ENCODE results near the gene RNF11. TPM values are rescaled to one million over a fixed set of nuclear protein-coding genes. Genes with fewer than 3 reads are reported as not detected.

RNF11 gene, protein sequence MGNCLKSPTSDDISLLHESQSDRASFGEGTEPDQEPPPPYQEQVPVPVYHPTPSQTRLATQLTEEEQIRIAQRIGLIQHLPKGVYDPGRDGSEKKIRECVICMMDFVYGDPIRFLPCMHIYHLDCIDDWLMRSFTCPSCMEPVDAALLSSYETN
- 39.2 TPM for polyA plus RNA-seq (2012; ENCODE audit: missing spikeins)

GRCh38 chr1:51235673-51236530 lies at the start of gene RNF11:
Gene RNF11 (plus strand): TSS chr1:51236273. CDS start chr1:51236757, 484 bp downstream.
- DNase-seq (ENCODE audit: insufficient read length) (peak; percentile 88), FAIRE-seq (peak; percentile 99)
- peak; percentile 57; the same call in 1 of the 2 replicates for TF ChIP-seq POLR2AphosphoS5 (IDR thresholded peaks at IDR 0.05; ENCODE audit: low read depth, low read length)
- TF ChIP-seq TAF1 (IDR thresholded peaks at IDR 0.05; ENCODE audit: borderline replicate concordance, low read depth, low read length), result peak; percentile 77
- peak; percentile 89; the same call in 1 of the 2 replicates for TF ChIP-seq POLR2A (IDR thresholded peaks at IDR 0.05; ENCODE audit: low read depth, low read length)

GRCh38 chr1:51188230-51188629 lies 47.8 kb upstream of the RNF11 start:
- TF ChIP-seq TAF1 (IDR thresholded peaks at IDR 0.05; ENCODE audit: borderline replicate concordance, low read depth, low read length), result no peak
- no peak for DNase-seq (ENCODE audit: insufficient read length)
- FAIRE-seq, result no peak

- DNase-seq (ENCODE audit: insufficient read length), result peak; percentile 30
- peak; percentile 76 for FAIRE-seq
- TF ChIP-seq POLR2A (IDR thresholded peaks at IDR 0.05; ENCODE audit: low read depth, low read length) (no peak), POLR2AphosphoS5 (IDR thresholded peaks at IDR 0.05; ENCODE audit: low read depth, low read length) (no peak), TAF1 (IDR thresholded peaks at IDR 0.05; ENCODE audit: borderline replicate concordance, low read depth, low read length) (no peak)
Measured at GRCh38 chr1:51189421-51190073, 46.5 kb upstream of the RNF11 start.

- no peak for TF ChIP-seq POLR2AphosphoS5 (IDR thresholded peaks at IDR 0.05; ENCODE audit: low read depth, low read length)
- TF ChIP-seq POLR2A (IDR thresholded peaks at IDR 0.05; ENCODE audit: low read depth, low read length), result no peak
- no peak for TF ChIP-seq TAF1 (IDR thresholded peaks at IDR 0.05; ENCODE audit: borderline replicate concordance, low read depth, low read length)
- FAIRE-seq (no peak), DNase-seq (ENCODE audit: insufficient read length) (no peak)
Measured at GRCh38 chr1:51190961-51191360, 45.1 kb upstream of the RNF11 start.

GRCh38 chr1:51192213-51192843 lies 43.7 kb upstream of the RNF11 start:
- peak; percentile 51 for FAIRE-seq
- DNase-seq (ENCODE audit: insufficient read length), result no peak
- TF ChIP-seq POLR2A (IDR thresholded peaks at IDR 0.05; ENCODE audit: low read depth, low read length) (no peak), POLR2AphosphoS5 (IDR thresholded peaks at IDR 0.05; ENCODE audit: low read depth, low read length) (no peak), TAF1 (IDR thresholded peaks at IDR 0.05; ENCODE audit: borderline replicate concordance, low read depth, low read length) (no peak)

DNA sequence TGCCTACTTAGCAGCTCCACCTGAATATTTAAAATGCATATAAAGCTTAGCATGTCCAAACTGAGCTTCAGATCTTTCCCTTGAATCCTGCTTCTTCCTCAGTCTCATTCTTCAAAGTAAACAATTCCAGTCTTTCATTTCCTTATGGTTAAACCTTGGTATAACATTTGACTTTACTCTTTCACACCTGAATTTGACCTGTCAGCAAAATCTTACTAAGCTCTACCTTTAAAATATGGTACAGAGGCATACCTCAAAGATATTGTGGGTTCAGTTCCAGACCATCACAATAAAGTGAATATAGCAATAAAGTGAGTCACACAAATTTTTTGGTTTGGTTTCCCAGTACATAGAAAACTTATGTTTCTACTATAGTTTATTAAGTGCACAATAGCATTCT lies 42.5 kb upstream of the RNF11 start:
- FAIRE-seq (no peak), DNase-seq (ENCODE audit: insufficient read length) (no peak)
- TF ChIP-seq POLR2A (IDR thresholded peaks at IDR 0.05; ENCODE audit: low read depth, low read length) (no peak), TAF1 (IDR thresholded peaks at IDR 0.05; ENCODE audit: borderline replicate concordance, low read depth, low read length) (no peak), POLR2AphosphoS5 (IDR thresholded peaks at IDR 0.05; ENCODE audit: low read depth, low read length) (no peak)

GRCh38 chr1:51203121-51203873 lies 32.8 kb upstream of the RNF11 start:
- peak; percentile 64 for FAIRE-seq
- TF ChIP-seq TAF1 (IDR thresholded peaks at IDR 0.05; ENCODE audit: borderline replicate concordance, low read depth, low read length), result no peak
- no peak for TF ChIP-seq POLR2A (IDR thresholded peaks at IDR 0.05; ENCODE audit: low read depth, low read length)
- no peak for TF ChIP-seq POLR2AphosphoS5 (IDR thresholded peaks at IDR 0.05; ENCODE audit: low read depth, low read length)
- peak; percentile 24 for DNase-seq (ENCODE audit: insufficient read length)

DNA sequence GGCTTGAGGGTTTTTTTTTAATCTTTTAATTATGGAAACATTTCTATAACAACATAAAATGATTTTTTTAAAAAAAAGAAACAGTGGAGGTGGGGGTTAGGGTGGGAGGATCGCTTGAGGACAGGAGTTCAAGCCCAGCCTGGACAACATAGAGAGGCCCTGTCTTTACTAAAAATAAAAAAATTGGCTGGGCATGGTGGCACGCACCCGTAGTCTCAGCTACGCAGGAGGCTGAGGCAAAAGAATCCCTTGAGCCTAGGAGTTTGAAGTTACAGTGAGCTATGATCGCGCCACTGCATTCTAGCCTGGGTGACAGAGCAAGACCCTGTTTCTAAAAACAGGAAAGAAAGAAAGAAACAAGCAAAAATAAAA lies 32.2 kb upstream of the RNF11 start:
- DNase-seq (ENCODE audit: insufficient read length) (no peak), FAIRE-seq (no peak)
- TF ChIP-seq POLR2A (IDR thresholded peaks at IDR 0.05; ENCODE audit: low read depth, low read length), result no peak
- TF ChIP-seq TAF1 (IDR thresholded peaks at IDR 0.05; ENCODE audit: borderline replicate concordance, low read depth, low read length), result no peak
- TF ChIP-seq POLR2AphosphoS5 (IDR thresholded peaks at IDR 0.05; ENCODE audit: low read depth, low read length), result no peak

GRCh38 chr1:51210055-51210454 lies 26.0 kb upstream of the RNF11 start:
- TF ChIP-seq POLR2A (IDR thresholded peaks at IDR 0.05; ENCODE audit: low read depth, low read length), result no peak
- no peak for TF ChIP-seq TAF1 (IDR thresholded peaks at IDR 0.05; ENCODE audit: borderline replicate concordance, low read depth, low read length)
- no peak for TF ChIP-seq POLR2AphosphoS5 (IDR thresholded peaks at IDR 0.05; ENCODE audit: low read depth, low read length)
- FAIRE-seq (no peak), DNase-seq (ENCODE audit: insufficient read length) (no peak)

DNA sequence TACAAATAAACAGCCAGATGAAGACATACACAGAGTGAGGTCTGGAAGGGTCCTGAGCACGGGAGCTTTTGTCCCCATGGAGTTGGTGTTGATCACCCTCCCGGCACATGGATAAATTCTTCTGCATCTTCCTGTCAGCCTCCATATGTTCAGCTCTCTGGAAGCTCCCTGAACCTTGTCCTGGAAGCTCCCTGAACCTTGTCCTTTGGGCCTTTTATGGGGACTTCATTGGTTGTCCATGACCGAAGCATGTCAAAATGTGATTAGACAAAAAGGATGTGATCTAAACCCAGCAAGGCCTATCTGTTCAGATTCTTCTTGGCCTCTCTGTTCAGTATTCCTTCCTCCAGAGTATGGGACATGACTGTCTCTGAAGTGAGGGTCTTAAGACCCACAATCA lies 25.4 kb upstream of the RNF11 start:
- DNase-seq (ENCODE audit: insufficient read length), result no peak
- FAIRE-seq, result no peak
- TF ChIP-seq POLR2A (IDR thresholded peaks at IDR 0.05; ENCODE audit: low read depth, low read length), result no peak
- no peak for TF ChIP-seq POLR2AphosphoS5 (IDR thresholded peaks at IDR 0.05; ENCODE audit: low read depth, low read length)
- no peak for TF ChIP-seq TAF1 (IDR thresholded peaks at IDR 0.05; ENCODE audit: borderline replicate concordance, low read depth, low read length)
